G401.6 (cell line): ENCODE measurements around the gene CHID1.

Source experiments
- FAIRE-seq: peaks from 2 replicates; lab custom pipeline; 2012; peaks lifted over from hg19 to GRCh38; lab: Jason Lieb, UNC

Gene CHID1

GRCh38 chr11:908273-908672 is 2.3 kb downstream of the CHID1 start:
- FAIRE-seq: no peak

- no peak for FAIRE-seq
Observed at GRCh38 chr11:907668-908067, 2.9 kb downstream of the CHID1 start.

GRCh38 chr11:905952-906351 is 4.7 kb downstream of the CHID1 start:
- no peak for FAIRE-seq

- no peak for FAIRE-seq
Observed at GRCh38 chr11:904380-904779, 6.2 kb downstream of the CHID1 start.

- FAIRE-seq: no peak
Observed at GRCh38 chr11:901452-902061, 9.1 kb downstream of the CHID1 start.

GRCh38 chr11:900545-900944 is 10.1 kb downstream of the CHID1 start:
- no peak for FAIRE-seq

GRCh38 chr11:899724-900123 is 10.9 kb downstream of the CHID1 start:
- no peak for FAIRE-seq

- no peak for FAIRE-seq
Observed at GRCh38 chr11:898540-899190, 11.9 kb downstream of the CHID1 start.

- no peak for FAIRE-seq
Observed at GRCh38 chr11:898143-898511, 12.5 kb downstream of the CHID1 start.

GRCh38 chr11:897253-898142 is 13.1 kb downstream of the CHID1 start:
- FAIRE-seq: no peak

- no peak for FAIRE-seq
Observed at GRCh38 chr11:895331-896110, 15.1 kb downstream of the CHID1 start.

GRCh38 chr11:894575-895201 is 15.9 kb downstream of the CHID1 start:
- no peak for FAIRE-seq

GRCh38 chr11:893008-893654 is 17.5 kb downstream of the CHID1 start:
- FAIRE-seq: no peak

GRCh38 chr11:890794-891540 is 19.6 kb downstream of the CHID1 start:
- no peak for FAIRE-seq

- no peak for FAIRE-seq
Observed at GRCh38 chr11:889687-890475, 20.7 kb downstream of the CHID1 start.

- no peak for FAIRE-seq
Observed at GRCh38 chr11:889257-889656, 21.4 kb downstream of the CHID1 start.

- no peak for FAIRE-seq
Observed at GRCh38 chr11:888310-889212, 22.0 kb downstream of the CHID1 start.

GRCh38 chr11:887589-887988 is 23.0 kb downstream of the CHID1 start:
- FAIRE-seq: no peak

GRCh38 chr11:886568-886967 is 24.0 kb downstream of the CHID1 start:
- FAIRE-seq: no peak
